Activated T-helper 2 cell treated with anti-CD3 and anti-CD28 coated beads, Interferon-gamma antibody, Interleukin-2, Interleukin-4, amounts not matched to agents 10 μg/mL and 5 μg/mL and 100 μg/mL, durations not matched to agents 14 hours and 24 hours and 36 hours (primary cell): ENCODE results near the gene MXRA7. TPM values are rescaled to one million over a fixed set of nuclear protein-coding genes. Genes with fewer than 3 reads are reported as not detected.
A peak's percentile ranks its signal among the peaks of the same experiment; 100 is the strongest.
"Not testable (repeated sequence)": the region's sequence is repeated elsewhere in the genome, so short reads cannot be mapped to it uniquely, and the experiment has no call there.

Experiments used
- DNase-seq: peaks from one replicate; pipeline ENCODE4 v3.0.0; 2021; ENCODE audit warnings: low spot score
- H3K27ac Mint-ChIP-seq: one replicate; pipeline ENCODE4 v1.8.0; 2021; ENCODE audit warnings: mixed read lengths
- H3K27me3 Mint-ChIP-seq: one replicate; pipeline ENCODE4 v1.8.0; 2021; ENCODE audit warnings: low read depth, mixed read lengths
- H3K36me3 Mint-ChIP-seq: one replicate; pipeline ENCODE4 v1.8.0; 2021; ENCODE audit warnings: low read depth, mixed read lengths
- H3K4me1 Mint-ChIP-seq: one replicate; pipeline ENCODE4 v1.8.0; 2021; ENCODE audit warnings: low read depth, mixed read lengths
- H3K4me3 Mint-ChIP-seq: one replicate; pipeline ENCODE4 v1.8.0; 2021; ENCODE audit warnings: low read depth, mild to moderate bottlenecking, moderate library complexity, mixed read lengths
- H3K9me3 Mint-ChIP-seq: one replicate; pipeline ENCODE4 v1.8.0; 2021; ENCODE audit warnings: mixed read lengths
- intact Hi-C: fragments of 100-400 bp; cut with micrococcal nuclease; formaldehyde crosslinking; loops from one replicate; pipeline ENCODE4 v1.15.1; 2023
- total RNA-seq: library from RNA; stranded (reverse); gene quantifications from 2 replicates; pipeline ENCODE4 v1.2.3, GENCODE V29; 2022

MXRA7 gene, protein sequence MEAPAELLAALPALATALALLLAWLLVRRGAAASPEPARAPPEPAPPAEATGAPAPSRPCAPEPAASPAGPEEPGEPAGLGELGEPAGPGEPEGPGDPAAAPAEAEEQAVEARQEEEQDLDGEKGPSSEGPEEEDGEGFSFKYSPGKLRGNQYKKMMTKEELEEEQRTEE
- total RNA-seq, result 6.6 and 8.5 TPM in 2 replicates

DNA sequence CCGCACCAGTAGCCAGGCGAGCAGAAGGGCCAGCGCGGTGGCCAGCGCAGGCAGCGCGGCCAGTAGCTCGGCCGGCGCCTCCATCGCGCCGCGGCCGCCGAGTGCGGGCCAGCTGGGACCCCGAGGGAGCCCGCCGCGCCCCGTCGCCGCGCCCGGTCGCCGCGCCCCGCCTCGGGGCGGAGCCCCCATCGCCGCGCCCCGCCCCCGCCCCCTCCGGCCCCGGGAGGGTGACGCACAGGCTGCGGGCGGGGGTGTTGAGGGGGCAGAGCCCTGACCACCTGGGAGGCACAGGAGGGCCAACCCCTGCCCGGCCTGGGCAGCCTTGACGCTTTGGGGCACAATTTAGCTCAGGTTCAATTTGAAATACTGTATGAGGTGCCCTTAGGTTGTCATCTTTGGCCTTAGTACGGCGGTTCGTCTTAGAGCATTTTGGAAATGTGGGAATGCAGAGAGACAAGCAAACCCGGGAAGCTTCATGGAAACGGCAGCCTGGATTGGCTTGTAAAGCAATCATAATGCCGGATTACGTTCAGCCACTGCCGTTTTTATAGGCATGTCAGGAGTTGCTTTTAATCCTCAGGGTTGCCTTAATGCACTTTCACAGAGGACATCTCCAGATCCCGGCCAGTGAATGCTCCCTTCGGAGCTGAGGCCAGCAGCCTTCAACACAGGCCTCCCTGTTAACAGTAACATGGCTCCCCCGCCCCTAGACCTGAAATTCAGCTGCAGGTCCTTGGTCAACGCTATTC, at the start of gene MXRA7:
Gene MXRA7 (minus strand): TSS at position 103 of the 749 bp plus-strand sequence. CDS start 19 bp downstream, at position 84.
- Mint-ChIP-seq H3K9me3 (no peaks in the 10 kb centered on the region), H3K4me3 (peak within 1 kb of the TSS; percentile 73), H3K27ac (no peak within 1 kb of the TSS), H3K4me1 (peaks cover 32% of the 10 kb centered on the region), H3K27me3 (peaks cover 3% of the 10 kb centered on the region), H3K36me3 (peaks cover 30% of the 10 kb centered on the region)
- DNase-seq, result peak; percentile 38
- intact Hi-C loops, result loop anchor here (2.0 to 10.0 kb wide), 2 partner anchors 16 to 156 kb away; partner anchors contain the start of genes JMJD6 and METTL23

DNA sequence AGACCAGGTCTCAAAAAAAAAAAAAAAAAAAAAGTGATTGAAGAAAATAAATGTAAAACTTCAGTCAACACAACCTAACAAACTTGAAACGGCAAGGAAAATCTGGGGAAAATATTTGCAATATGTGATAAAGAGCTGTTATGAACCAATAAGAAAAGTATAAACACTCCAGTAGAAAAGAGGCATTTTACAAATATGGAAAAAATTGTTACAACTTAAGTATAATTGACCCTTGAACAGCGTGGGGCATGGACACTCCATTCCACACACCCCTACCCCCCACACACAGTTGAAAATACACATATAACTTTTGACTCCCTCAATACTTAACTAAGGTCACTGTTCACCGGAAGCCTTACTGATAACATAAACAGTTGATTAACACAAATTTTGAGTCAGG, 47.8 kb upstream of the MXRA7 start:
- intact Hi-C loops, result no loop called here
- no peak overlapping the region for H3K27ac Mint-ChIP-seq
- H3K36me3 Mint-ChIP-seq, result peaks cover 21% of the 10 kb centered on the region
- no peak overlapping the region for H3K4me3 Mint-ChIP-seq
- DNase-seq, result no peak
- H3K4me1 Mint-ChIP-seq, result peaks cover 4% of the 10 kb centered on the region
- H3K9me3 Mint-ChIP-seq, result no peaks in the 10 kb centered on the region
- H3K27me3 Mint-ChIP-seq, result no peaks in the 10 kb centered on the region

DNA sequence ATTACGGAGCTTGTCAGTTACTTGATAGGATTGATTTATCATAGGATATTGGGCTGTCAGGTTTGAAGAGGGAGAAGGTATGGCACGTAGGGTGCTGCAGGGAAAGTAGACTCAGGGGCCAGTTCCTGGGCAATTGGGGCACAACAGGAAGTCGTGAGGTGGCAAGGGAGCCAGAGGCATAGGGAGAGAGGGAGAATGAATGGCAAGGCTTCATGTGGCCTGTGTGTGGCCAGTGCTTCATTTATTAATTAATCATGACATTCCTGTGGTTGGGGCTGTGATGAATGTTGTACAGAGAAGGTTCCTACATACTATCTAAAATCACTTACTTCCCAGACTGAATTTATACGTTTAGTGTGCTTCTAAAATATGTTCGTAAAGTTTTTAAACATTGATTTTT, 46.5 kb upstream of the MXRA7 start:
- no peak for DNase-seq
- Mint-ChIP-seq H3K4me3 (no peak overlapping the region), H3K9me3 (no peaks in the 10 kb centered on the region), H3K27me3 (no peaks in the 10 kb centered on the region), H3K27ac (no peak overlapping the region), H3K4me1 (peaks cover 16% of the 10 kb centered on the region), H3K36me3 (peaks cover 31% of the 10 kb centered on the region)
- intact Hi-C loops, result no loop called here

DNA sequence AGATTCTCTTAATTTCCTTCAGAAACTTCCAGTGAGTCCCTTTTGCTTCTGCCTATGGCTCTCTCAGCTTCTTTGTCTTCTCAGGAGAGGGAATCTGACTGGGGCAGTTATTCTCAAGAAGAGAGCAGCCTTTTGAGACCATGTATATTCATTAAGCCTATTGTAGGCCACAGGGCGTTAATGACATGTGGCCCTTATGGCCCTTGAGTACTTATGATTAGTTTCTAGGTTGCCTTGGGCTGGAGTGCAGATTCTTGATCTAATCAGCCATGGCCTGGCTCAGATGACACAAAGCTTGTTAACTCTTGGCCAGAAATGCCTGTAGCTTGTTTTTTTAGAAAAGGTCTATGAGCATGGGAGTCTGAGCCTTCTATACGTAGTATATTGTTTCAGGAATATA, 44.5 kb upstream of the MXRA7 start:
- no peaks in the 10 kb centered on the region for H3K9me3 Mint-ChIP-seq
- H3K4me1 Mint-ChIP-seq, result peaks cover 19% of the 10 kb centered on the region
- peaks cover 31% of the 10 kb centered on the region for H3K36me3 Mint-ChIP-seq
- H3K27ac Mint-ChIP-seq, result no peak overlapping the region
- intact Hi-C loops, result no loop called here
- no peaks in the 10 kb centered on the region for H3K27me3 Mint-ChIP-seq
- no peak overlapping the region for H3K4me3 Mint-ChIP-seq
- DNase-seq, result no peak

DNA sequence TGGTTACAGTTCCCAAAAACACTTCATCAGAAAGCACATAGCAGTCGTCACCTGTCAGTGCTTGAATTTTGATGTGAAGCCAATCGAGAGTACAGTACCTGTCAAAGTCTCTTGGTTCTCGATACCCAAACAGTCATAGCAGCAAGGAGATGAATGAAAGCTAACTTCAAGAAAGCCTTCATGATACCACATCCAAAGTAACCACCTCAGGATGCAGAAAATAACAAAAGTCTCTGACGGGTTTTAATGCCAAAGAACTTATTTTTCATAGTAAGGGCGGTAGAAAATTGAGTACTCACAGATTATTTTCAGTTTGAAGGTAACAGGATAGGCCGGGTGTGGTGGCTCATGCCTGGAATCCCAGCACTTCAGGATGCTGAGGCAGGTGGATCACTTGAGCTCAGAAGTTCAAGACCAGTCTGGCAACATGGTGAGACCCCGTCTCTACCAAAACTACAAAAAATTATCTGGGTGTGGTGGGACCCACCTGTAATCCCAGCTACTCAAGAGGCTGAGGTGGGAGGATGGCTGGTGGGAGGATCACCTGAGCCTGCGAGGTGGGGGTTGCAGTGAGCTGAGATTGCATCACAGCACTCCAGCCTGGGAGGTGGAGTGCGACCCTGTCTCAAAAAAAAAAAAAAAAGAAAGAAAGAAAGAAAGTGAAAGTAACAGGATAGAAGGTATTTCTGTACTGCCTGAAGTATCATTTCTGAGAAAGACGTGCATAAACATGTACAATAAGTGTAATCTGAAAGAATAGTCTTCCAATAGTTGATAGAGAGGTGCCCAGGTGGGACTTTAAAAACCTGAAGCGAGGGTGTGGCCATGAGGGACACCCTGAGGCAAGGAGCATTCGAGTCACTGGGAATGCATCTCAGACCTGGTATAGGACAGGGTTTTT, 42.5 kb upstream of the MXRA7 start:
- H3K9me3 Mint-ChIP-seq, result no peaks in the 10 kb centered on the region
- H3K27me3 Mint-ChIP-seq, result no peaks in the 10 kb centered on the region
- H3K4me1 Mint-ChIP-seq, result peaks cover 19% of the 10 kb centered on the region
- peak overlapping the region; percentile 83 for H3K4me3 Mint-ChIP-seq
- peaks cover 34% of the 10 kb centered on the region for H3K36me3 Mint-ChIP-seq
- H3K27ac Mint-ChIP-seq, result peak overlapping the region; percentile 84
- intact Hi-C loops, result loop anchor here (1.0 to 2.0 kb wide), 2 partner anchors 15 to 27 kb away; partner anchors contain the start of genes JMJD6, METTL23 and MFSD11
- peak; percentile 14 for DNase-seq

DNA sequence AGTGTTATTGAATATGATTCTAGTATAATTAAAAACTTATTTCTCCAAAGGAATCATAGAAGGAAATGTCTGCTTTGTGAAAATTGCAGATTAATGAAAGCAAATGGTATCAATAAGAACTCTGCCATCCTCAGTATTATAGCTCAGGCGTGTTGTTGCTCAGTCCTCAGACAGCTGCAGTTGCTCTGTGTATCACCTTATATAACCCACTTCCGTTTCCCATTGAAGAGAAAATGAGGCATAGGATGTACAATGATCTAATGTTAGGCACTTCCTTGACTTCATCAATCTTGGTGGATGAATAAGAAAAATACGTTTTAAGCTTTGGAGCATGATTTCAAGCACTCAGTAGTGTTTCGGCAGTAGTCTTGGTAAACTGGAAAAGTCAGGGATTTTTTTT, 41.2 kb upstream of the MXRA7 start:
- Mint-ChIP-seq H3K36me3 (peaks cover 34% of the 10 kb centered on the region), H3K9me3 (no peaks in the 10 kb centered on the region), H3K4me3 (peak overlapping the region; percentile 55), H3K27me3 (no peaks in the 10 kb centered on the region), H3K27ac (peak overlapping the region; percentile 76), H3K4me1 (peaks cover 19% of the 10 kb centered on the region)
- intact Hi-C loops, result loop anchor here (2.0 kb wide), 1 partner anchor 13 kb away; the partner anchor contains the start of gene MFSD11
- DNase-seq, result no peak

DNA sequence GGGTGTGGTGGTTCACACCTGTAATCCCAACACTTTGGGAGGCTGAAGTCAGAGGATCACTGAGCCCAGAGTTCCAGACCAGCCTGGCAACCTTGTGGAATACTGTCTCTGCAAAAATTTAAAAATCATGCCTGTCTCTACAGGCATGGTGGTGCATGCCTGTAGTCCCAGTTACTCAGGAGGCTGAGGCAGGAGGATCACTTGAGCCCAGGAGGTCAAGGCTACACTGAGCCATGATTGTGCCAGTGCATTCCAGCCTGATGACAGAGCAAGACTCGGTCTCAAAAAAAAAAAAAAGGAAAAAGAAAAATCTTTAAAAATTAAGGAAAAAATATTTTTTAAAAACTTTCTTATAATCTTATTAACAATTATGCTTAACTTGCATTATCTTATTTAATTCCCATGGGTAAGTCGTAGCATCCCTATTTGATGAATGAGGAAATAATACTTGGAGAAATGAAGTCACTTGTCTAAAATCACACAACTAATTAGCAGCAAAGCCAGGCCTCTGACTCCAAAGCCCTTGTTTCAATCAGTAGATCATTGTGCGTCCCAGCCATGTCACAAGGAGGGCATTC, 40.7 kb upstream of the MXRA7 start:
- Mint-ChIP-seq H3K27ac (no peak overlapping the region), H3K9me3 (no peaks in the 10 kb centered on the region), H3K4me1 (peaks cover 19% of the 10 kb centered on the region), H3K27me3 (no peaks in the 10 kb centered on the region), H3K4me3 (no peak overlapping the region), H3K36me3 (peaks cover 31% of the 10 kb centered on the region)
- DNase-seq, result no peak
- intact Hi-C loops, result no loop called here

DNA sequence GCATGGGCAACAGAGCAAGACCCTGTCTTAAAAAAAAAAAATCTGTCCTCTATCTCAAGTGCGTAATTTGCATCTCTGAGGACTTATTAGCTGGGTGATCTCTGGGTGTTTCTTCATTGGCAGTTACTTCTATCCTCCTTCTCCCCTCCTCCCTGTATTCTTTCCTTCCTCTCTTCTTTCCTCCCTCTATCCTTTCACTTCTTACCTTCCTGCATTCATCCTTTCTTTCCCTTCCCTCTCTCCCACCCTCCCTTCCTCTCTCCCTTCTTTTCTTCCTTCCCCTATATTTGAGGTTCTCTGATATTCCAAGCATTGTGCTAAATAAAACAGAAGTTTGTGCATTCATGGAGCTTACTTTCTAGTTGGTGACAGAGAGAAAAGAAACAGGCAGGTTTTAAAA, 37.9 kb upstream of the MXRA7 start:
- Mint-ChIP-seq H3K36me3 (peaks cover 54% of the 10 kb centered on the region), H3K9me3 (no peaks in the 10 kb centered on the region), H3K4me1 (peaks cover 16% of the 10 kb centered on the region), H3K4me3 (no peak overlapping the region), H3K27me3 (no peaks in the 10 kb centered on the region), H3K27ac (no peak overlapping the region)
- no peak for DNase-seq
- intact Hi-C loops, result no loop called here

DNA sequence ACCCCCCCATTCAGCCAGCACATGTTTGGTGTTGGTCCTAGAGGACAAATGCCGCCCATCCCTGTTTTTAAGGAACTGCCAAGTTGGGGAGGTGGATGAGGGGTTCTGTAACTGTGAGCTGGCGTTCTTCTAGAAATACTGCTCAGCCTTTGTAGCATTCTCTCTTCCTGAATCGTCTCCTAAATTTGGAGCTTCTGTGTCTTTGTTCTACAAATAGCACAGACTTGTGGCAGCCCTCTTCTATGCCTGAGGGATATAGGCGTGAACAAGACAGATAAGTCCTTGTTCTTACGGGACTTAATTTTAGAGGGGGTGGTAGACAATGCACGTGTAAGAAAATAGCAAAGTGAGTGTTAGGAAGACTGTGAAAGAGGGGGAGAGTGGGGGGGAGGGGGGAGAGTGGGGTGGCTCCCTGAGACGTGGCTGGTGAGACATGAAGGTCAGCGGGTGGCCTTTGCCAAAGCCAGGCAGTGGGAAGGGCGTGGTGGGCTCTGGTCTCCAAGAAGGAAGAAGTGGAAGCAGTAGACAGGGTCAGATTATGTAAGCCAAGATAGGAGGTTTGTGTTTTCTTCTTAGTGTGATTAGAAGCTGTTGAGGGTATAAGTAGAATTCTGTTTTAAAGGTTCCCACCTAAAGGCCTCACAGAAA, 37.1 kb upstream of the MXRA7 start:
- DNase-seq, result no peak
- Mint-ChIP-seq H3K27me3 (no peaks in the 10 kb centered on the region), H3K4me1 (peaks cover 8% of the 10 kb centered on the region), H3K27ac (no peak overlapping the region), H3K36me3 (peaks cover 50% of the 10 kb centered on the region), H3K4me3 (no peak overlapping the region), H3K9me3 (no peaks in the 10 kb centered on the region)
- intact Hi-C loops, result no loop called here

DNA sequence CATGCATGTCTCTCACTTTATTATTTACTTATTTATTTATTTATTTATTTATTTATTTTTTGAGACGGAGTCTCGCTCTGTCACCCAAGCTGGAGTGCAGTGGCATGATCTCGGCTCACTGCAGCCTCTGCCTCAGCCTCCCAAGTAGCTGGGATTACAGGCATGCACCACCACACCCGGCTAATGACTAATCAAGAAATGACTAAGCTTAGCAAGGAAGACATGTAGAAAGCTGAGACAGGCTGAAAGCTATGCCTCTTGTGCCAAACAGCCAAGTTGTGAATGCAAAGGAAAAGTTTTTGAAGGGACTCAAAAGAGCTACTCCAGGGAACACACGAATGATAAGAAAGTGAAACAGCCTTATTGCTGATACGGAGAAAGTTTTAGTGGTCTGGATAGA, 35.0 kb upstream of the MXRA7 start:
- H3K27me3 Mint-ChIP-seq, intact Hi-C loops, DNase-seq, H3K4me3 Mint-ChIP-seq, H3K9me3 Mint-ChIP-seq, H3K27ac Mint-ChIP-seq, H3K4me1 Mint-ChIP-seq: not testable (repeated sequence)
- H3K36me3 Mint-ChIP-seq, result peaks cover 53% of the 10 kb centered on the region

DNA sequence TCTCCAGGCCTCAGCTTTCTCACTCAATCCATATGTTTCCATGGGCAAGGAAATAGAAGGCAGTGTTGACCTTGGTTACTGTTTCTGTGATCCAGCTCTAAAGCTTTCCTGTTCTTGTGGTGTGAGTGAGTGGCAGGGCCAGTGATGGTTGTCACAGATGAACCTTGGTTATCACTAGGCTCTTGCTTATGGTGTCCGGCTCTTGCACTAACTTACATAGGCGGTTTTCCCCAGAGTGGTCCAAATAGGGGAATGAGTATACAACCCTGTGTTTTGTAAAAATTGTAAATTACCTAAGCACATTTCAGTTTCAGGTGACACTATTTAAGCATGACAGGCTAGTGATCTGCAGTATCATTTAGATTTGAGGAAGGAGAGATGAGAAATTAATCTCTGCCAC, 34.0 kb upstream of the MXRA7 start:
- intact Hi-C loops, result no loop called here
- DNase-seq, result no peak
- Mint-ChIP-seq H3K4me1 (peaks cover 5% of the 10 kb centered on the region), H3K27me3 (no peaks in the 10 kb centered on the region), H3K27ac (no peak overlapping the region), H3K9me3 (no peaks in the 10 kb centered on the region), H3K36me3 (peaks cover 53% of the 10 kb centered on the region), H3K4me3 (no peak overlapping the region)

DNA sequence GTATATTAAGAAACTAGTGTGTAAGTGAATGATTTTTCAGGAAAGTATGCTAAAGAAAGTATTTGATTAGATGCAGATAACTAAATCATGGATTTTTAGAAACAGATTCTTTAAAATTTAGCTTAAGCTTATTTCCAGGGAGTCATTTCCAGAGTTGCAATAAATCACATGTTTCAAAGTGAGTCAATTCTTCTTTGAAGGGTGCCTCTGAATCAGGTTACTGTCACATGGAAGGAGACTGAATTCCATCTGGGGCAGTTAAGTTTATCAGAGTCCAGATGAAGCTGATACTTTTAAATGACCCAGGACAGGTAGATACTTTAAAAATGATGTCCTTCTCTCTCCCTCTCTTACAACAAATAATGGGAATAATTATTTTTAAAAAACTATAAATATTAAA, 32.2 kb upstream of the MXRA7 start:
- Mint-ChIP-seq H3K9me3 (no peaks in the 10 kb centered on the region), H3K4me3 (no peak overlapping the region), H3K27me3 (no peaks in the 10 kb centered on the region), H3K27ac (no peak overlapping the region), H3K4me1 (peaks cover 19% of the 10 kb centered on the region), H3K36me3 (peaks cover 43% of the 10 kb centered on the region)
- DNase-seq, result no peak
- intact Hi-C loops, result no loop called here
